Central memory CD8-positive, alpha-beta T cell (primary cell): ENCODE data around the gene ZNF599.
A peak's percentile ranks its signal among the peaks of the same experiment; 100 is the strongest.

Experiments used
- ATAC-seq: fragments of 150-1000 bp; cut with Tn5 transposase; replicated peaks from 2 replicates; pipeline ENCODE4 v1.10.0; 2022; ENCODE audit warnings: mild to moderate bottlenecking, moderate FRiP score, moderate number of reproducible peaks; ENCODE audit not compliant: poor library complexity, severe bottlenecking; ENCODE audit errors: extremely low read depth
- DNase-seq, 2 donors: peaks; one replicate each; pipeline ENCODE4 v3.0.0; 2021; ENCODE audit warnings: low spot score in 2 of 2
- H3K27ac Mint-ChIP-seq: one replicate; pipeline ENCODE4 v1.8.0; 2022; ENCODE audit warnings: low read depth, mild to moderate bottlenecking, moderate library complexity, mixed read lengths
- H3K27me3 Mint-ChIP-seq: one replicate; pipeline ENCODE4 v1.8.0; 2022; ENCODE audit warnings: mixed read lengths
- H3K36me3 Mint-ChIP-seq: one replicate; pipeline ENCODE4 v1.8.0; 2022; ENCODE audit warnings: mild to moderate bottlenecking, moderate library complexity, mixed read lengths; ENCODE audit not compliant: insufficient read depth
- H3K4me1 Mint-ChIP-seq: one replicate; pipeline ENCODE4 v1.8.0; 2022; ENCODE audit warnings: mixed read lengths
- H3K4me3 Mint-ChIP-seq: one replicate; pipeline ENCODE4 v1.8.0; 2022; ENCODE audit warnings: mild to moderate bottlenecking, moderate library complexity, mixed read lengths
- H3K9me3 Mint-ChIP-seq: one replicate; pipeline ENCODE4 v1.8.0; 2022; ENCODE audit warnings: mixed read lengths

Gene ZNF599

GRCh38 chr19:34786236-34786635, 13.2 kb upstream of the ZNF599 start:
- no peak for DNase-seq
- no peaks in the 10 kb centered on the region for H3K27me3 Mint-ChIP-seq
- no peaks in the 10 kb centered on the region for H3K4me1 Mint-ChIP-seq
- no peak overlapping the region for H3K27ac Mint-ChIP-seq
- H3K36me3 Mint-ChIP-seq, result no peaks in the 10 kb centered on the region
- H3K4me3 Mint-ChIP-seq, result no peak overlapping the region
- no peak for ATAC-seq
- no peaks in the 10 kb centered on the region for H3K9me3 Mint-ChIP-seq

GRCh38 chr19:34779652-34780051, 6.6 kb upstream of the ZNF599 start:
- DNase-seq (no peak), ATAC-seq (no peak)
- H3K27me3 Mint-ChIP-seq, result no peaks in the 10 kb centered on the region
- H3K27ac Mint-ChIP-seq, result no peak overlapping the region
- no peaks in the 10 kb centered on the region for H3K36me3 Mint-ChIP-seq
- no peaks in the 10 kb centered on the region for H3K9me3 Mint-ChIP-seq
- H3K4me1 Mint-ChIP-seq, result no peaks in the 10 kb centered on the region
- H3K4me3 Mint-ChIP-seq, result no peak overlapping the region

- Mint-ChIP-seq H3K27me3 (no peaks in the 10 kb centered on the region), H3K4me1 (no peaks in the 10 kb centered on the region), H3K4me3 (no peak overlapping the region), H3K9me3 (no peaks in the 10 kb centered on the region), H3K36me3 (no peaks in the 10 kb centered on the region), H3K27ac (no peak overlapping the region)
- ATAC-seq (no peak), DNase-seq (no peak)
Measured at GRCh38 chr19:34778342-34778741, 5.3 kb upstream of the ZNF599 start.

GRCh38 chr19:34774857-34775256, 1.8 kb upstream of the ZNF599 start:
- no peak overlapping the region for H3K4me3 Mint-ChIP-seq

GRCh38 chr19:34773555-34773864, 495 bp upstream of the ZNF599 start:
- H3K36me3 Mint-ChIP-seq, result no peaks in the 10 kb centered on the region
- no peak for ATAC-seq

More at GRCh38 chr19:34774857-34775256, 1.8 kb upstream of the ZNF599 start:
- Mint-ChIP-seq H3K36me3 (no peaks in the 10 kb centered on the region), H3K4me1 (peaks cover 15% of the 10 kb centered on the region), H3K27ac (no peak overlapping the region), H3K9me3 (no peaks in the 10 kb centered on the region), H3K27me3 (no peaks in the 10 kb centered on the region)
- ATAC-seq (no peak), DNase-seq (no peak)

GRCh38 chr19:34767951-34768350, 5.1 kb downstream of the ZNF599 start:
- Mint-ChIP-seq H3K36me3 (peaks cover 6% of the 10 kb centered on the region), H3K27me3 (no peaks in the 10 kb centered on the region), H3K4me1 (peaks cover 15% of the 10 kb centered on the region), H3K9me3 (peaks cover 15% of the 10 kb centered on the region), H3K4me3 (no peak overlapping the region), H3K27ac (no peak overlapping the region)
- ATAC-seq (no peak), DNase-seq (no peak)

More at GRCh38 chr19:34773555-34773864, 495 bp upstream of the ZNF599 start:
- H3K27me3 Mint-ChIP-seq, result no peaks in the 10 kb centered on the region
- peaks cover 15% of the 10 kb centered on the region for H3K4me1 Mint-ChIP-seq
- peak overlapping the region; percentile 84 for H3K4me3 Mint-ChIP-seq
- H3K9me3 Mint-ChIP-seq, result no peaks in the 10 kb centered on the region
- no peak overlapping the region for H3K27ac Mint-ChIP-seq
- no peak for DNase-seq

- Mint-ChIP-seq H3K27ac (no peak overlapping the region), H3K27me3 (no peaks in the 10 kb centered on the region), H3K4me3 (no peak overlapping the region), H3K9me3 (peaks cover 21% of the 10 kb centered on the region), H3K36me3 (peaks cover 6% of the 10 kb centered on the region), H3K4me1 (peaks cover 3% of the 10 kb centered on the region)
- DNase-seq, result no peak
- no peak for ATAC-seq
Measured at GRCh38 chr19:34766386-34766785, 6.6 kb downstream of the ZNF599 start.

- H3K4me1 Mint-ChIP-seq, result no peaks in the 10 kb centered on the region
- no peak overlapping the region for H3K27ac Mint-ChIP-seq
- H3K9me3 Mint-ChIP-seq, result peaks cover 31% of the 10 kb centered on the region
- no peak overlapping the region for H3K4me3 Mint-ChIP-seq
- DNase-seq, result no peak
- no peaks in the 10 kb centered on the region for H3K27me3 Mint-ChIP-seq
- H3K36me3 Mint-ChIP-seq, result no peaks in the 10 kb centered on the region
- ATAC-seq, result no peak
Measured at GRCh38 chr19:34759218-34759917, 13.6 kb downstream of the ZNF599 start.

- Mint-ChIP-seq H3K36me3 (peaks cover 2% of the 10 kb centered on the region), H3K27me3 (no peaks in the 10 kb centered on the region), H3K9me3 (peaks cover 30% of the 10 kb centered on the region), H3K27ac (no peak overlapping the region), H3K4me1 (no peaks in the 10 kb centered on the region), H3K4me3 (no peak overlapping the region)
- DNase-seq (no peak), ATAC-seq (no peak)
Measured at GRCh38 chr19:34757441-34757840, 15.6 kb downstream of the ZNF599 start.

- peaks cover 11% of the 10 kb centered on the region for H3K27me3 Mint-ChIP-seq
- no peaks in the 10 kb centered on the region for H3K4me1 Mint-ChIP-seq
- ATAC-seq (no peak), DNase-seq (no peak)
- no peak overlapping the region for H3K27ac Mint-ChIP-seq
- H3K36me3 Mint-ChIP-seq, result peaks cover 1% of the 10 kb centered on the region
- peaks cover 27% of the 10 kb centered on the region for H3K9me3 Mint-ChIP-seq
- no peak overlapping the region for H3K4me3 Mint-ChIP-seq
Measured at GRCh38 chr19:34744896-34745690, 27.9 kb downstream of the ZNF599 start.

GRCh38 chr19:34734537-34735103, 38.4 kb downstream of the ZNF599 start:
- H3K9me3 Mint-ChIP-seq, result peaks cover 13% of the 10 kb centered on the region
- DNase-seq (no peak), ATAC-seq (peak; percentile 88)
- H3K4me1 Mint-ChIP-seq, result peaks cover 23% of the 10 kb centered on the region
- H3K27me3 Mint-ChIP-seq, result no peaks in the 10 kb centered on the region
- H3K36me3 Mint-ChIP-seq, result peaks cover 19% of the 10 kb centered on the region
- peak overlapping the region; percentile 89 for H3K27ac Mint-ChIP-seq
- peak overlapping the region; percentile 88 for H3K4me3 Mint-ChIP-seq

GRCh38 chr19:34733746-34734536, 39.1 kb downstream of the ZNF599 start, which contains the start of gene ZNF181:
TSS of gene ZNF181 (plus strand) at chr19:34734243. CDS start at chr19:34735038, 795 bp downstream.
- Mint-ChIP-seq H3K27me3 (peaks cover 4% of the 10 kb centered on the region), H3K36me3 (peaks cover 16% of the 10 kb centered on the region), H3K27ac (peak within 1 kb of the TSS; percentile 89), H3K4me1 (peaks cover 23% of the 10 kb centered on the region), H3K9me3 (peaks cover 7% of the 10 kb centered on the region), H3K4me3 (peak within 1 kb of the TSS; percentile 88)
- DNase-seq (peak; percentile 62 to 68), ATAC-seq (peak; percentile 86)
